ENCODE results near the gene S1PR4. TPM values are rescaled to one million over a fixed set of nuclear protein-coding genes. Genes with fewer than 3 reads are reported as not detected.

The S1PR4 gene
- 10 to 100 TPM; 37.5 to 42.7 TPM for total RNA-seq

DNA sequence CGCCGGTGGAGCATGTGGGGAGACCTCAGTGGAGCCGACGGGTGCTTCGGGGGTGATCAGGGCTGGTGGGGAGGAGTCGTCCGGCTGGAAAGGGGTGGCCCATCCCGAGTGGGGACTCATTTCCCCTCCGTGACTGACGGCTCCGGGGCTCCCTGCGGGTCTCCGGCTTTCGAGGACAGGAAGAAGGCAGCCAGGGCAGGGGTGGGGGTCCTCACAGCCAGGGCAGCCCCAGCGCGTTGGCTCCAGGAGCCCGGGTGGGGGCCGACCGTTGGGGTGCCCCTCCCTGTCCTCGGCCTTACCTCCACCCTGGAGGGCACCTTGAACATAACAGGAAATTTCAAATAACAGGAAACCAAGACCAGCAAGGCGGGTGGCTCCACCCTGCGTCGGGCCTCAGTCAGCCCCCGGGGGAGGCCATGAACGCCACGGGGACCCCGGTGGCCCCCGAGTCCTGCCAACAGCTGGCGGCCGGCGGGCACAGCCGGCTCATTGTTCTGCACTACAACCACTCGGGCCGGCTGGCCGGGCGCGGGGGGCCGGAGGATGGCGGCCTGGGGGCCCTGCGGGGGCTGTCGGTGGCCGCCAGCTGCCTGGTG lies at the start of gene S1PR4:
Gene S1PR4 (plus strand): TSS at position 393 of the 596 bp plus-strand sequence. CDS start 24 bp downstream, at position 417.
- H3K4me3 Mint-ChIP-seq = peak within 1 kb of the TSS; percentile 99
- H3K4me1 Mint-ChIP-seq = peaks cover 23% of the 10 kb centered on the region
- H3K27ac Mint-ChIP-seq = peak within 1 kb of the TSS; percentile 97
- H3K9me3 Mint-ChIP-seq = no peaks in the 10 kb centered on the region
- peak; percentile 77 for DNase-seq
- H3K36me3 Mint-ChIP-seq = peaks cover 27% of the 10 kb centered on the region
- no peaks in the 10 kb centered on the region for H3K27me3 Mint-ChIP-seq

GRCh38 chr19:3129112-3129511 lies 49.5 kb upstream of the S1PR4 start:
- Mint-ChIP-seq H3K9me3 (peaks cover 1% of the 10 kb centered on the region), H3K4me1 (peaks cover 23% of the 10 kb centered on the region), H3K27me3 (peaks cover 5% of the 10 kb centered on the region), H3K27ac (no peak overlapping the region), H3K36me3 (peaks cover 5% of the 10 kb centered on the region), H3K4me3 (no peak overlapping the region)
- no peak for DNase-seq

- Mint-ChIP-seq H3K27ac (no peak overlapping the region), H3K27me3 (peaks cover 10% of the 10 kb centered on the region), H3K4me1 (peaks cover 21% of the 10 kb centered on the region), H3K36me3 (peaks cover 5% of the 10 kb centered on the region), H3K4me3 (no peak overlapping the region), H3K9me3 (peaks cover 1% of the 10 kb centered on the region)
- no peak for DNase-seq
Measured at GRCh38 chr19:3131168-3131567, 47.4 kb upstream of the S1PR4 start.

GRCh38 chr19:3132971-3133792 lies 45.4 kb upstream of the S1PR4 start:
- Mint-ChIP-seq H3K27me3 (peaks cover 26% of the 10 kb centered on the region), H3K4me3 (peak overlapping the region; percentile 29), H3K4me1 (peaks cover 24% of the 10 kb centered on the region), H3K27ac (peak overlapping the region; percentile 72), H3K9me3 (peaks cover 1% of the 10 kb centered on the region), H3K36me3 (peaks cover 5% of the 10 kb centered on the region)
- DNase-seq = peak; percentile 80

DNA sequence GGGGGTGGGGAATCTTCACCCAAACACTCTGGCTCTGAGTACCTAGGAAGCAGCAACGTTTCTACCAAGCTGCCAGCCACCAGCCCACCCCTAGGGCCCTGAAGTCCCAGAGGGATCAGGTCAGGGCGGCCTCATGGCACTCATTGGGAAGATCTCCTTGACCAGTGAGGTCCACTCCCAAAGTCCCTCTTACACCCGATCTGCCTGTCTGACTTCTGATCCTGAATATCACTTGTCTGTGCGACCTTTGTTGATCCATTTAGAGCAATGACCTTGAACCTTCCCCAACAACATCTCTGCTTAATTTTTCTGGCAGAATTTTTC lies 44.8 kb upstream of the S1PR4 start:
- Mint-ChIP-seq H3K9me3 (peaks cover 1% of the 10 kb centered on the region), H3K4me1 (peaks cover 24% of the 10 kb centered on the region), H3K36me3 (peaks cover 5% of the 10 kb centered on the region), H3K4me3 (peak overlapping the region; percentile 29), H3K27me3 (peaks cover 26% of the 10 kb centered on the region), H3K27ac (peak overlapping the region; percentile 72)
- no peak for DNase-seq

DNA sequence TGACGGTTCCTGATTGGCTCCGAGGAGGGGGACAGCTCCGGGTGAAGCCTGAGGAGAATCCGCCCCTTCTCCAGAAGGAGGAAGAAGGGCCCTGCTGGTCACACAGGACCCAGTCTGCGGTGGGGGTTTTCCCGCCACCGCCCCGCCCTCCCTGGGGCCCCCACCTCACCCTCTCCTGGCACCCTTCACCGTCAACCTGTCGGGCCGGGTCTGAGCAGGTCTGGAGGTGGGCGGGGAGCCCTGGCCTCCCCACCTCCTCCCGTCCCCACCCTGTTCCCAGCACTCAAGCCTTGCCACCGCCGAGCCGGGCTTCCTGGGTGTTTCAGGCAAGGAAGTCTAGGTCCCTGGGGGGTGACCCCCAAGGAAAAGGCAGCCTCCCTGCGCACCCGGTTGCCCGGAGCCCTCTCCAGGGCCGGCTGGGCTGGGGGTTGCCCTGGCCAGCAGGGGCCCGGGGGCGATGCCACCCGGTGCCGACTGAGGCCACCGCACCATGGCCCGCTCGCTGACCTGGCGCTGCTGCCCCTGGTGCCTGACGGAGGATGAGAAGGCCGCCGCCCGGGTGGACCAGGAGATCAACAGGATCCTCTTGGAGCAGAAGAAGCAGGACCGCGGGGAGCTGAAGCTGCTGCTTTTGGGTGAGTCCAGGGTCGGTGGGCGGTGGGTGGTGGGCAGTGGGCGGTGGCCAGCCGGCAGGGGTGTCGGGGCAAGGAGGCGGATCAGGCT lies 42.4 kb upstream of the S1PR4 start, which contains the start of gene GNA15:
Gene GNA15 (plus strand): TSS at position 73 of the 723 bp plus-strand sequence. CDS start 418 bp downstream, at position 491.
- peak; percentile 21 for DNase-seq
- Mint-ChIP-seq H3K9me3 (peaks cover 6% of the 10 kb centered on the region), H3K36me3 (peaks cover 9% of the 10 kb centered on the region), H3K4me1 (peaks cover 28% of the 10 kb centered on the region), H3K27me3 (peaks cover 26% of the 10 kb centered on the region), H3K4me3 (peak within 1 kb of the TSS; percentile 59), H3K27ac (no peak within 1 kb of the TSS)

DNA sequence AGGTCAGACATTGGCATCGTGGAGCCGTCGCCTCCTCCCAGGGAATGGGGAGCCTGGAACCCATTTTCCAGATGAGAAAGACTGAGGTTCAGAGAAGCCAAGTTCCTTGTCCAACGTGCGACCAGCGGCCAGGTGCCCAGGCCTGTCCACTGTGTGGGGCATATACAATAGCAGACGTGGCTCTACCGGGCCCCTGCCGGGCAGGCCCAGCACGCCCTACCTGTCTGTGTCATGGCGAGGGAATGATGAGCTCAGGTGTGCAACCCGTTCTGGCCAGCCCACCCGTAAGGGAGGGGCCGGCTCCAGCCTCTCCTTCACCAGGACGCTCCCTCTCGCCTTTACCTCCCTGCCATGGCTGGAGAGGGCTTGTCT lies 41.9 kb upstream of the S1PR4 start:
- Mint-ChIP-seq H3K4me1 (peaks cover 26% of the 10 kb centered on the region), H3K4me3 (peak overlapping the region; percentile 59), H3K27ac (no peak overlapping the region), H3K27me3 (peaks cover 26% of the 10 kb centered on the region), H3K36me3 (peaks cover 9% of the 10 kb centered on the region), H3K9me3 (peaks cover 6% of the 10 kb centered on the region)
- no peak for DNase-seq

DNA sequence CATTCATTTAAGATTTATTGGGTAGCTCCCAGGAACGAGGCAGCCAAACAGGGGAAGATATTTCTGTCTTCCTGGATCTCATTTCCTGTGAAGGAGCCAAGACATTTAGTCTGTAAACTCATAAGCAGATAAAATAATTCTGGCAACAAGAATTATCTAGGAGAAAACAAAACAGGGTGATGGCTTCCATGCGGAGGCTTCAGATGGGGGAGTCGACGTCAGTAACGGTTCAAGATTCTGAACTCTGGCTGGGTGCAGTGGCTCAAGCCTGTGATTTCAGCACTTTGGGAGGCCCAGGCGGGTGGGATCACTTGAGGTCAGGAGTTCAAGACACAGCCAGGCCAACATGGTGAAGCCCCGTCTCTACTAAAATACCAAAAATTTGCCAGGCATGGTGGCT lies 41.5 kb upstream of the S1PR4 start:
- Mint-ChIP-seq H3K27ac (no peak overlapping the region), H3K9me3 (peaks cover 6% of the 10 kb centered on the region), H3K4me3 (peak overlapping the region; percentile 59), H3K36me3 (peaks cover 9% of the 10 kb centered on the region), H3K4me1 (peaks cover 28% of the 10 kb centered on the region), H3K27me3 (peaks cover 26% of the 10 kb centered on the region)
- no peak for DNase-seq

DNA sequence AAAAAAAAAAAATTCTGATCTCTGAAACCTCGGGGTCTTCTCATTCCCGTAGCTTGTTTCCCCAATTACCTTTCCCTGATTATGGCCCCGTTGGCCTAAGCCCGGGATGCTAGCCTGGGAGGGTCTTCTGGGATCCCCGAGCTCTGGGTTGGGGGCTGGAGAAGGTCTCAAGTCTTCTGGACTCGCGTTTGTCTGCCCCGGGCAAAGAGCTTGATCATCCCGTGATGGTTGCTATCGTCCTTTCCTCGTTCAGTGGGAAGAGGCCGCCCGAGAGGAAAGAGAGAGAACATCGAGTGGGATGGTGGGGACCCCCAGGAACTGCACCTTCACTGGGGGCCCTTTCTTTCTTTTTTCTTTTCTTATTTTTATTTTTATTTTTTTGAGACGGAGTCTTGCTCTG lies 40.3 kb upstream of the S1PR4 start:
- Mint-ChIP-seq H3K36me3 (peaks cover 7% of the 10 kb centered on the region), H3K9me3 (peaks cover 6% of the 10 kb centered on the region), H3K4me3 (no peak overlapping the region), H3K4me1 (peaks cover 24% of the 10 kb centered on the region), H3K27me3 (peaks cover 29% of the 10 kb centered on the region), H3K27ac (no peak overlapping the region)
- no peak for DNase-seq

DNA sequence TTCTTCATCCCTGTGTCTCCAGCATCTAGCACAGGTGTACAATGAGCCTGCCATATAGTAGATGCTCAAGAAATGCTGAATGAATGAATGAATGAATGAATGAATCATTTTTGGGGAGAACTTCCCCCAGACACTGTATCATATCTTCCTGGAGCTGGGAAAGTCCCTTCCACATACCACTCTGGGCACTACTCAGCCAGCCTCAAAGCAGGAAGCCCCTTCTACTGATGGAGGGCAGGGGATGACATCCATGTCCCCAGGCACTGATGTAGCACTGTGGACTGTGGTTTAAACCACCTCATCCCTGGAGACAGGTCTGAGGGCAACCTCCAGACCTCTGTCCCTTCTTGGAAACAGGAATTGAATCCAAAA lies 37.9 kb upstream of the S1PR4 start:
- no peak overlapping the region for H3K4me3 Mint-ChIP-seq
- peaks cover 18% of the 10 kb centered on the region for H3K27me3 Mint-ChIP-seq
- no peak overlapping the region for H3K27ac Mint-ChIP-seq
- H3K4me1 Mint-ChIP-seq = peaks cover 17% of the 10 kb centered on the region
- peaks cover 4% of the 10 kb centered on the region for H3K9me3 Mint-ChIP-seq
- peaks cover 4% of the 10 kb centered on the region for H3K36me3 Mint-ChIP-seq
- no peak for DNase-seq

DNA sequence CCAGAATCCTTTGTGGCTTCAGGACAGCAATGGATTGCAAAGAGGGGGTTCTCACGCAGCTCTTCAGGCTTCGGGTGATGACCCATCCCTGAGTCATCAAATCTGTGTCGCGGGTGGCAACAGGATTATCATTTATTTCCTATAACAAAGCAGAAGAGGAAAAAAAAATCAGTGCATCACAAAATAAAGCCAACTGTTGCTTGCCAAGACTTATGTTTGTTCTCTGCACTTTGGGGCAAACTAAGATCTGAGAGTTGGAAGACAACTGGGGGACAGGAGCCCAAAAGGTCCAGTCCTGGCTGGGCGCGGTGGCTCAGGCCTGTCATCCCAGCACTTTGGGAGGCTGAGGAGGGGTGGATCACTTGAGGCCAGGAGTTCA lies 36.3 kb upstream of the S1PR4 start:
- DNase-seq = peak; percentile 46
- Mint-ChIP-seq H3K27ac (peak overlapping the region; percentile 32), H3K4me1 (peaks cover 14% of the 10 kb centered on the region), H3K9me3 (peaks cover 4% of the 10 kb centered on the region), H3K36me3 (peaks cover 4% of the 10 kb centered on the region), H3K4me3 (no peak overlapping the region), H3K27me3 (peaks cover 7% of the 10 kb centered on the region)

DNA sequence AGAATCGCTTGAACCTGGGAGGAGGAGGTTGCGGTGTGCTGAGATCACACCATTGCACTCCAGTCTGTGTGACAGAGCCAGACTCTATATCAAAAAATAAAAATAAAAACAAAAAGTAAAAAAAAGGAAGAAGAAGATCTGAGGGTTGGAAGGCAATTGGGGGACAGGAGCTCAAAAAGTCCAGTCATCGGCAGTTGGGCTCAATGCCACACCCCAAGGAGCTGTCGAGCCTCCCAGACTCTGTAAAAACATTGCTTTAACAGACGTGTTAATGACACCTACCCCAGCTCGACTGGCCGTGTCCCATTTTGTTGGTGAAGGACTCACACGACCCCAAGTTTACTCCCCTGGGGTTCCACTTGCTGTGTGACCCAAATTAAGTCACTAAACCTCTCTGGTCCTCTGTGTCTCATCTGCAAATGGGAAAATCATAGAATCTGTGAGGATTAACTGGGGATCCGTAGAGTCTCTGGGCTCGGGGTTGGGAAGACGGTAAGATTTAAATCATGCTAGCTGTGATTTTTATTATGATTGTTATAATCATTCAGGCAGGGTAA lies 35.7 kb upstream of the S1PR4 start:
- Mint-ChIP-seq H3K9me3 (peaks cover 4% of the 10 kb centered on the region), H3K36me3 (peaks cover 4% of the 10 kb centered on the region), H3K4me3 (no peak overlapping the region), H3K27ac (no peak overlapping the region), H3K4me1 (peaks cover 14% of the 10 kb centered on the region), H3K27me3 (peaks cover 2% of the 10 kb centered on the region)
- DNase-seq = no peak

DNA sequence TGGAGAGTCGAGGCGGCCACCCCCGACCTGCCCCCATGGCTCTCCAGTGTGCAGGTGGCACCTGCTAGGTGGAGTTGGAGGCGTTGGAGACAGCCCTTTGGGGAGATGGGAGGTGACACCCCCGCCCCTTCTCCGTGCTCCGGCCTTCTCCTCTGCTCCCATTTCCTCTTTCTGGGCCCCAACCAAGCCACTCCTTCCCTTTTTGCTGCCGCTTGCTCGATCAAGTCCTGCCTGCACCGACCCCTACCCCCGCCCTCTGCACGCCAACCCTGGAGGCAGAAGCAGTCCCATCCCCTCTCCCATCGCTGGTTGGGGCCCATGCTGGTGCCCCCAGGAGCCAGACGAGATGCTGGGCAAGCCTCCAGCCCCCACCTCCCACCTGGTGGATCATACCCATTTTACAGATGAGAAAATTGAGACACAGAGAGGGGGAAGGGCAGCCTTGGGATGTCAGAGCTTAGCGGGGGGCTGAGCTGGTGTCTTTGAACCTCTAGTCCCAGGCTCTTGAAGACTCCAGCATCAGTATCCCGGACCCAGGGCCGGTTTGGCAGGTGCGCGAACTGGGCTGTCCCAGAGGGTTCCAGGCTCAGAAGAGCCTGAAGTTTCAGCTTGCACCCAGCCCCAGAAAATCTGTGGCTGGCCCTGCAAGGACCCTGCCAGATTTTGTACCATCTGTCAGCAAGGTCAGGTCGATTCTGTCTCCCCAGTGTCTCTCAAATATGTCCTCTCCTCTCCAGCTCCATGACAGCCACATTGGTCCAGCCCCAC lies 32.5 kb upstream of the S1PR4 start:
- H3K27ac Mint-ChIP-seq = no peak overlapping the region
- H3K4me3 Mint-ChIP-seq = no peak overlapping the region
- H3K9me3 Mint-ChIP-seq = no peaks in the 10 kb centered on the region
- H3K27me3 Mint-ChIP-seq = peaks cover 2% of the 10 kb centered on the region
- no peaks in the 10 kb centered on the region for H3K36me3 Mint-ChIP-seq
- DNase-seq = no peak
- H3K4me1 Mint-ChIP-seq = peaks cover 7% of the 10 kb centered on the region

DNA sequence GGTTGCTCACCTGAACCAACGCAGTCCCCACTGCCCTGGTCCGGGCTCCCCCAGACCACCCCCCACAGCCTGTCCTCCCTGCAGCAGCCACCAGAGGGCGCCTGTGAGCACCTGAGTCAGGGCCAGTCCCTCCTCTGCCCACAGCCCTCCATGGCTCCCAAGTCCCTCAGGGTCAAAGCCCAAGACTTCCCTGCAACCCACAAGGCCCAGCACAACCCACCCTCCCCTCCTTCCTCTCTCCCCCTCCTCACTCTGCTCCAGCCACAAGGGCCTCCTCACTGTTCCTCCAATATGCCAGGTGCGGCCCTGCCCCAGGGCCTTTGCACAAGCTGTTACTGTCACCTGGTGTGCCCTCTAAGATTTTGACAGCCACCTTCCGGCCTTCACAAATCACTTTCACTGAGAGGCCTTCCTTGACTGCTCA lies 31.9 kb upstream of the S1PR4 start:
- peak; percentile 65 for DNase-seq

More for the DNA sequence above, 31.9 kb upstream of the S1PR4 start:
- no peaks in the 10 kb centered on the region for H3K9me3 Mint-ChIP-seq
- H3K4me1 Mint-ChIP-seq = peaks cover 7% of the 10 kb centered on the region
- no peak overlapping the region for H3K4me3 Mint-ChIP-seq
- H3K27ac Mint-ChIP-seq = no peak overlapping the region
- H3K36me3 Mint-ChIP-seq = no peaks in the 10 kb centered on the region
- peaks cover 2% of the 10 kb centered on the region for H3K27me3 Mint-ChIP-seq

Data from activated naive CD8-positive, alpha-beta T cell treated with anti-CD3 and anti-CD28 coated beads for 36 hours (primary cell).